Trophoblast cell (in vitro differentiated cells and primary cell): ENCODE measurements around the gene OBSCN.

Experiments
- DNase-seq, 2 donors: peaks; one replicate each; pipeline ENCODE4 v3.0.0-alpha.2; 2016
- H2AFZ ChIP-seq: 2 replicates; pipeline ENCODE4 v1.6.1; 2013; ENCODE audit warnings: low read length, moderate library complexity, mild to moderate bottlenecking; ENCODE audit not compliant: insufficient read depth, poor library complexity
- H2AK5ac ChIP-seq: 2 replicates; pipeline ENCODE4 v1.6.1; 2013; ENCODE audit warnings: mild to moderate bottlenecking, low read length
- H2BK120ac ChIP-seq: 2 replicates; pipeline ENCODE4 v1.6.1; 2013; ENCODE audit warnings: low read length, mild to moderate bottlenecking, moderate library complexity; ENCODE audit not compliant: insufficient read depth, poor library complexity
- H2BK12ac ChIP-seq: 2 replicates; pipeline ENCODE4 v1.6.1; 2013; ENCODE audit warnings: mild to moderate bottlenecking, low read length, moderate library complexity
- H2BK5ac ChIP-seq: 2 replicates; pipeline ENCODE4 v1.6.1; 2013; ENCODE audit warnings: low read length, low read depth, moderate library complexity, mild to moderate bottlenecking; ENCODE audit not compliant: poor library complexity
- H3K14ac ChIP-seq: 2 replicates; pipeline ENCODE4 v1.6.1; 2013; ENCODE audit warnings: mild to moderate bottlenecking, low read length
- H3K18ac ChIP-seq: 2 replicates; pipeline ENCODE4 v1.6.1; 2013; ENCODE audit warnings: mild to moderate bottlenecking, low read length
- H3K23ac ChIP-seq: 2 replicates; pipeline ENCODE4 v1.6.1; 2013; ENCODE audit warnings: low read length
- H3K27ac ChIP-seq: 2 replicates; pipeline ENCODE4 v1.5.1; 2013; ENCODE audit warnings: low read depth, mild to moderate bottlenecking, inconsistent platforms, low read length, moderate library complexity
- H3K27me3 ChIP-seq: 2 replicates; pipeline ENCODE4 v1.6.1; 2013; ENCODE audit warnings: inconsistent platforms, mild to moderate bottlenecking, low read length, moderate library complexity; ENCODE audit not compliant: insufficient read depth
- H3K36me3 ChIP-seq, 2 experiments: 1 replicate in 1 of 2; 2 replicates in 1 of 2; pipeline ENCODE4 v1.6.1; 2013; ENCODE audit warnings: low read length in 2 of 2, mild to moderate bottlenecking in 2 of 2, moderate library complexity in 1 of 2; ENCODE audit not compliant: insufficient read depth in 2 of 2, control insufficient read depth in 1 of 2
- H3K4ac ChIP-seq: 2 replicates; pipeline ENCODE4 v1.6.1; 2013; ENCODE audit warnings: low read depth, mild to moderate bottlenecking, low read length, moderate library complexity
- H3K4me1 ChIP-seq, 2 experiments: 1 replicate in 1 of 2; 2 replicates in 1 of 2; pipeline ENCODE4 v1.6.1; 2013; ENCODE audit warnings: low read length in 2 of 2, mild to moderate bottlenecking in 2 of 2, moderate library complexity in 1 of 2; ENCODE audit not compliant: insufficient read depth in 2 of 2, control insufficient read depth in 1 of 2
- H3K4me2 ChIP-seq: 2 replicates; pipeline ENCODE4 v1.6.1; 2013; ENCODE audit warnings: inconsistent platforms, mild to moderate bottlenecking, low read length, moderate library complexity
- H3K4me3 ChIP-seq: 2 replicates; pipeline ENCODE4 v1.5.1; 2013; ENCODE audit warnings: mild to moderate bottlenecking, low read depth, low read length, inconsistent platforms
- H3K79me1 ChIP-seq: one replicate; pipeline ENCODE4 v1.6.1; 2013; ENCODE audit warnings: low read length
- H3K79me2 ChIP-seq: 2 replicates; pipeline ENCODE4 v1.6.1; 2013; ENCODE audit warnings: low read length, mild to moderate bottlenecking; ENCODE audit not compliant: control insufficient read depth, insufficient read depth, poor library complexity
- H3K9ac ChIP-seq: 2 replicates; pipeline ENCODE4 v1.6.1; 2013; ENCODE audit warnings: mild to moderate bottlenecking, low read length
- H3K9me3 ChIP-seq: 2 replicates; pipeline ENCODE4 v1.6.1; 2013; ENCODE audit warnings: low read depth, mild to moderate bottlenecking, control low read depth, inconsistent platforms, low read length; ENCODE audit not compliant: insufficient read depth
- H4K12ac ChIP-seq: 2 replicates; pipeline ENCODE4 v1.6.1; 2013; ENCODE audit warnings: low read depth, mild to moderate bottlenecking, low read length, moderate library complexity
- H4K8ac ChIP-seq: 2 replicates; pipeline ENCODE4 v1.6.1; 2013; ENCODE audit warnings: low read depth, mild to moderate bottlenecking, low read length, moderate library complexity
- H4K91ac ChIP-seq: one replicate; pipeline ENCODE4 v1.6.1; 2013; ENCODE audit warnings: low read depth, mild to moderate bottlenecking, low read length, moderate library complexity
- whole genome bisulfite sequencing: extraction: QIAGEN DNeasy Blood & Tissue Kit; methylation state at CpG from one replicate; pipeline ENCODE4 v1.1.7; 2013; ENCODE audit warnings: missing lambda C conversion rate; ENCODE audit not compliant: insufficient read length, insufficient coverage; ENCODE audit errors: extremely low coverage; 5-methylcytosine and 5-hydroxymethylcytosine counted together

The OBSCN gene

GRCh38 chr1:228317891-228318810 is 110.3 kb downstream of the OBSCN start:
- Histone ChIP-seq H3K27ac (no peak overlapping the region), H2BK5ac (no peak overlapping the region), H3K4me2 (no peak overlapping the region), H2BK12ac (no peak overlapping the region), H4K12ac (no peak overlapping the region), H2AFZ (no peak overlapping the region), H3K79me2 (no peaks in the 10 kb centered on the region), H2AK5ac (no peak overlapping the region), H3K18ac (no peak overlapping the region), H4K8ac (no peak overlapping the region), H3K4ac (no peak overlapping the region), H3K9me3 (peaks cover 3% of the 10 kb centered on the region), H3K9ac (no peak overlapping the region), H2BK120ac (no peak overlapping the region), H3K27me3 (no peaks in the 10 kb centered on the region), H3K79me1 (no peaks in the 10 kb centered on the region), H3K23ac (no peak overlapping the region), H3K14ac (no peak overlapping the region), H4K91ac (no peak overlapping the region), H3K4me1 (no peaks in the 10 kb centered on the region), H3K36me3 (peaks cover 9 to 27% of the 10 kb centered on the region in 2 experiments), H3K4me3 (peak overlapping the region; percentile 6)
- WGBS: no CpG with 5 or more reads among the region's 16 CpGs
- no peak for DNase-seq

GRCh38 chr1:228318823-228319241 is 111.0 kb downstream of the OBSCN start:
- Histone ChIP-seq H2AK5ac (no peak overlapping the region), H2AFZ (no peak overlapping the region), H2BK5ac (no peak overlapping the region), H3K4ac (no peak overlapping the region), H3K9me3 (peaks cover 7% of the 10 kb centered on the region), H4K8ac (no peak overlapping the region), H3K9ac (no peak overlapping the region), H3K79me2 (no peaks in the 10 kb centered on the region), H3K4me2 (no peak overlapping the region), H4K91ac (no peak overlapping the region), H4K12ac (no peak overlapping the region), H3K27ac (no peak overlapping the region), H3K23ac (no peak overlapping the region), H3K79me1 (no peaks in the 10 kb centered on the region), H3K4me1 (no peaks in the 10 kb centered on the region), H3K18ac (no peak overlapping the region), H3K27me3 (no peaks in the 10 kb centered on the region), H3K36me3 (peaks cover 15 to 30% of the 10 kb centered on the region in 2 experiments), H2BK12ac (no peak overlapping the region), H3K4me3 (no peak overlapping the region), H3K14ac (no peak overlapping the region), H2BK120ac (no peak overlapping the region)
- no peak for DNase-seq
- WGBS: no CpG with 5 or more reads among the region's 15 CpGs

- Histone ChIP-seq H4K91ac (no peak overlapping the region), H3K4ac (no peak overlapping the region), H3K9ac (no peak overlapping the region), H2BK120ac (no peak overlapping the region), H3K27me3 (no peaks in the 10 kb centered on the region), H2BK12ac (no peak overlapping the region), H3K23ac (no peak overlapping the region), H3K18ac (no peak overlapping the region), H2AFZ (no peak overlapping the region), H2AK5ac (no peak overlapping the region), H2BK5ac (no peak overlapping the region), H3K4me2 (no peak overlapping the region), H3K27ac (no peak overlapping the region), H3K14ac (no peak overlapping the region), H3K4me3 (peak overlapping the region; percentile 25), H4K12ac (no peak overlapping the region), H4K8ac (no peak overlapping the region), H3K9me3 (peaks cover 7% of the 10 kb centered on the region), H3K4me1 (no peaks in the 10 kb centered on the region), H3K79me1 (no peaks in the 10 kb centered on the region), H3K79me2 (no peaks in the 10 kb centered on the region), H3K36me3 (peaks cover 15 to 30% of the 10 kb centered on the region in 2 experiments)
- 100% methylated on average over 1 of the region's 4 CpGs for WGBS
- no peak for DNase-seq
Observed at GRCh38 chr1:228319352-228320088, 111.7 kb downstream of the OBSCN start.

GRCh38 chr1:228320394-228320793 is 112.5 kb downstream of the OBSCN start:
- Histone ChIP-seq H3K36me3 (peaks cover 15 to 30% of the 10 kb centered on the region in 2 experiments), H3K14ac (no peak overlapping the region), H2AFZ (no peak overlapping the region), H3K18ac (no peak overlapping the region), H3K79me1 (no peaks in the 10 kb centered on the region), H2AK5ac (no peak overlapping the region), H2BK12ac (no peak overlapping the region), H2BK120ac (no peak overlapping the region), H3K79me2 (no peaks in the 10 kb centered on the region), H3K4me3 (no peak overlapping the region), H2BK5ac (no peak overlapping the region), H4K8ac (no peak overlapping the region), H3K9me3 (peaks cover 10% of the 10 kb centered on the region), H3K4me2 (no peak overlapping the region), H3K9ac (no peak overlapping the region), H4K91ac (no peak overlapping the region), H3K4me1 (no peaks in the 10 kb centered on the region), H4K12ac (no peak overlapping the region), H3K23ac (no peak overlapping the region), H3K27ac (no peak overlapping the region), H3K4ac (no peak overlapping the region), H3K27me3 (no peaks in the 10 kb centered on the region)
- 100% methylated on average over 1 of the region's 3 CpGs for WGBS
- DNase-seq: no peak
